T-helper 22 cell (primary cell): Measurements from ENCODE around the gene FRAS1.
"Not testable (repeated sequence)": the region's sequence is repeated elsewhere in the genome, so short reads cannot be mapped to it uniquely, and the experiment has no call there.

Experiments used
- DNase-seq: peaks from one replicate; pipeline ENCODE4 v3.0.0-alpha.2; 2020; ENCODE audit warnings: low read depth

Gene FRAS1

DNA sequence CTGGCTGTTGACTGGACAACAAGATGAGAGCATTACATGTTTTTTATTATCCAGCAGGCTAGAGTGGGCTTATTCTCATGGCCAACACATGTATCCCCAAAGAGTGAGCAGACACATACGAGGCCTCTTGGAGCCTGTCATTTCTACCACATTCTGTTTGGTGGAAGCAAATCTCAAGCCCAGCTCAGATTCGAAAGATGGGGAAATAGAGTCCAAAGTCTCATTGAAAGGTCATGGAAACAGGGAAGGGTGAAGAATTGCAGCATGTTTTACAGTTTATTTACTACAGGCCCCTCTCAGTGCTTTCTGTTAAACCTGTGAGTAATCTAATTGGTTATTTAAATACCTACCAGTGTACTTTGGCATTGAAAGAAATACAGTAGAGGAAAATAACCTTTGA, 108.6 kb downstream of the FRAS1 start:
- no peak for DNase-seq

- DNase-seq = no peak
These were observed 109.5 kb downstream of the FRAS1 start for GRCh38 chr4:78166622-78167021.

GRCh38 chr4:78167510-78167909, 110.4 kb downstream of the FRAS1 start:
- no peak for DNase-seq

DNA sequence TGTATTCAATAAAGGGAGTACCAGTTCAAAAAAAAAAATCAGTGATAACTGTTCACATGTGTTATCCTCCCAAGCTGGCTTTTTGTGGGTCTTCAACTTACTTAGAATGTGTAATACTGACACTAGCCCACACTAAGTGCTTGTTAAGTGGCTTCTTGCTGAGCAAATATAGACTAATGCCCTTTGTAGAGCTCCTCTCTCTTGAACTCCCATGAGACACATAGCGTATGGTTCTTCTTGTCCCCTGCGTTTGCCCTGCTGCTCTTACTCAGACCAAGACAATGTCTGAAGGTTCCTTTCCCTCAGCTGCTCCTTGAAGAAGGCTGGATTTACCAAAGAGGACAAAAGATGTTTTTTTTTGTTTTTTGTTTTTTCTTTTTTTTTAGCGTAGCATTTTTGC, 110.9 kb downstream of the FRAS1 start:
- no peak for DNase-seq

- no peak for DNase-seq
These were observed 112.6 kb downstream of the FRAS1 start for GRCh38 chr4:78169728-78170127.

DNA sequence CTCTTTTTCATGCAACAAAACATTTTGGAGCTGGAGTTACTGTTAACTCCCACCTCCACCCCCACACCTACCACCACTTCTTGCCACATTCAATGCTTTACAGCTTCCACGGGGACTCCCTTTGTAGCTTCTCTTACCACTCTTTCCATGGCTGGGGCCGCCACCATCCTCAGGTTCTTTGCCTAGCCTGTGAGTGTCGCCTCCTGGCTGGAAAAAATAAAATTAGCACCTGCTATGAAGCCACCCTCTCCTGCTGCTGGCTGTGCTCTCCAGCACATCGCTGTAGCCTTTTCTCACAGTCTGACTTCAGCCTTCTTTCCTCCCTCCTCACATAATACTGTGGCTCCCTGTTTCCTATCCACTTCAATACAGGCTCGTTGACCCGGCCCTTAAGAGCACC, 114.4 kb downstream of the FRAS1 start:
- no peak for DNase-seq

GRCh38 chr4:78174891-78175290, 117.8 kb downstream of the FRAS1 start:
- DNase-seq = no peak

DNA sequence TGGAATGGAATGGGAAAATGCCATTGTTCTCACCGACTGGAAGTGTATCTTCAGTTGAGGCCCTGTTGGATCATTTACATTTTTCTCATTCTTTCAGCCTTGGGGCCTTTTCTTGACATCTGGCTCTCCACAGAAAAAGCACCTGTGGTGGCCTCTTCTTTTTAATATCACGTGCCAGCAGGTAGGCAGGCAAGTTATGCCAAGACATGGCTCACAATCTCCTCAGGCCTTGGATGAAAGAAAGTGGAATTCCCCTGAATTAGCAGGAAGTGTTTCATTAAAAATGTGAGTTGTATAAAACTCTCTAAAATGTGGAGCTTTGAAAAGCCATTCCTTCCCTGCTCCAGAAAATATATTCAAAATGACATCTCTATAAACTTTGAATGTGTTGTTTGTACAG, 122.1 kb downstream of the FRAS1 start:
- no peak for DNase-seq

- DNase-seq = not testable (repeated sequence)
These were observed 124.6 kb downstream of the FRAS1 start for GRCh38 chr4:78181681-78182234.

DNA sequence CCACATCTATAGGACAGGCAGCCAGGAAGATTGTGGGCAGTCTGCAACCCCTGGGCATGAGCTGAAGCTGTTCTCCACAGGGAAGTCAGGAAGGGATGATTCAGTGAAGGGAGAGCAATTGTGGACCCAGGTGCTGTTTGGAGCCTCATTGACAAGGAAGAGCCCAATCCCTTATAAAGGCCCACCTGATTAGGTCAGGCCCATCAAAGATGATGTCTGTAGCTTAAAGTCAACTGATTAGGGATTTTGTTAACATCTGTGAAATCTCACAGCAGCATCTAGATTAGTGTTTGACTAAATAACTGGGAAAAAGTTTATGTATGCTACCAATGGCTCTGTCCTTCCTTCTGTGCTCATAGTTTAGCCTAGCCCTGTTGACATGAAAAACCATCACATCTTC, 127.5 kb downstream of the FRAS1 start:
- no peak for DNase-seq

- no peak for DNase-seq
These were observed 128.0 kb downstream of the FRAS1 start for GRCh38 chr4:78185117-78185516.

- DNase-seq = no peak
These were observed 129.7 kb downstream of the FRAS1 start for GRCh38 chr4:78186597-78187543.

DNA sequence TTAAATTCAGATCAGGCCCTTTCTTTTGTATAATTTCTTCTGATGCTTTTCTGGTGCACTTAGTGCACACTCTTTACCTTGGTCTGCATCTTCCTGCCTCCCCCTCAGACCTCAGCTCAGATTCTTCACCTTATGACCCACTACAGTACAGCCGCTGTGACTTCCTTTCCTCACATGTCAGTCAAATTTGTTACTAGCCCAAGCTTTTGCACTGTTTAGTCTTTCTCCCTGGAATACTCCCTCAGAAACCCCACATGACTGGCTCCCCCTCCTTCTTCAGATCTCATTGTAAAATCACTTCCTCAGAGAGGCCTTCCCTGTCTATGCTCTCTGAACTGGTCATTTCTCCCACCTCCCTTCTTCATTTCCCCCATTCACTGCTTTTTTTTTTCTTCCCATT, 132.9 kb downstream of the FRAS1 start:
- DNase-seq = no peak

DNA sequence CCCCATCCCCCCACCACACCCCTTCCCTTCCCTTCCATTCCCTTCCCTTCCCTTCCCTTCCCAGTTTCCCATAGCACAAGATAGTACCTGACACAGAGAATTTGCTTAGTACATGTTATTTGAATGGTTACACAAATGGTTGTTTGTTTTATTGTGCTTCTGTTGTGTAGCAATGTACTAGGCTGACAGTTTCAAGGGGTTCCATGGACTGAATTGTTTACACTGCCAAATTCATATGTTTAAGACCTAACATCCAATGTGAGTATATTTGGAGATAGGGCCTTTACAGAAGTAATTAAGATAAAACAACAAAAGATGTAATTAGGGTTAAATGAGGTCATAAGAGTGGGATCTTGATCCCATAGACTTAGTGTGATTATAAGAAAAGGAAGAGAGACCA, 133.5 kb downstream of the FRAS1 start:
- no peak for DNase-seq

DNA sequence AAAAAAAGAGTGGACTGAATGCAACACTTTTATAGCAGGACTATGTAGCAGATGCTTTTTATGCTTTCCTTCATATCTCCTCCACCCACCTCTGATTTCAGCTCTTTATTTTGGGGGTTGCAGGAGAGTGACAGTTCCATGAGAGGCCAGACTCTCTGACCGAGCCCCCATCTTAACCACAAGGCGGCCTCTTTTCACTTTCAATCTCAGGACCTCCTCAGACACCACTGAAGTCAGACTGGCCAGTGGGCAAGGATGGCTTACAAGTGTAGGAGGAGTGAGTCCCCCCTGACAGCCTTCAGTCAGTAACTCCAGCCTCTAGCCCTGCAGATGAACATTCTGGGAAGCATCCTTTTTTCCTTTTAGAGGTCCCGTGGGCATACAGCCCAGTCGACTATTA, 140.8 kb downstream of the FRAS1 start:
- no peak for DNase-seq

- no peak for DNase-seq
These were observed 142.9 kb downstream of the FRAS1 start for GRCh38 chr4:78199984-78200383.

DNA sequence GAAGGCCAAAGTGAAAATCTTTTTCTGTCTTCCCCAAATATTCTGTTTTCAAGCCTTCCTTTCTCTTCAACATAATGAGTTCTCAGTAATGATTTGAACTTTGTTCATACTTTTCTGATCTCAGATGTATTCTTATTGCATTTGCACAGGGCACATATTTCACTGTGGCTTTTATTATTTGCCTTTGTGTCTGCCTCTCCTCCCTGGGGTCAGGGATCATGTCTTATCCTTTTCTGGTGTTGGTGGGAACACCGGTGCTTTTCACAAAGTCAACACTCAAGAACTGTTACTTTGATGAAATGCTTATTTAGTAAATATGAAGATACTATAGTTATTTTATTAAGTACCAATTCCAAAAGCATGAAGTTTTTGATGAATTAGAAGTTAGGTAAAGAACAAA, 143.8 kb downstream of the FRAS1 start:
- no peak for DNase-seq

DNA sequence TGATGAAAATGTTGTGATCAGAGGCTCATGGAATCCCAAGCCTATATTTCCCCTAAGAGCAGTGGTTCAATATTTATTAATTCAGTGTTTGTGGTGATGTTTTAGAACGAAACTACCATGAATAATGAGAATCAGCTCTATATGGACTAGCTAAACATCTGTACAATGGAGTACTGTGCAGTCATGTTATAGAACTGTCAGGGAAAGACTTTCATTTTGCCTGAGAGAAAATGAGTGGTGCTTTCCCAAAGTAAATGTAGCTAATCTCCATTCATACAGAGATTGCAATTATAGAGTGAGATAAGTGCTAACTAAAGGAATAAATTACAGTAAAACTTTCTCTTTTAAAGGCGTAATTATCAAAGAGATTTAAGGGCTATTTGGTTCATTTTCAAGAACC, 147.1 kb downstream of the FRAS1 start:
- DNase-seq = no peak

DNA sequence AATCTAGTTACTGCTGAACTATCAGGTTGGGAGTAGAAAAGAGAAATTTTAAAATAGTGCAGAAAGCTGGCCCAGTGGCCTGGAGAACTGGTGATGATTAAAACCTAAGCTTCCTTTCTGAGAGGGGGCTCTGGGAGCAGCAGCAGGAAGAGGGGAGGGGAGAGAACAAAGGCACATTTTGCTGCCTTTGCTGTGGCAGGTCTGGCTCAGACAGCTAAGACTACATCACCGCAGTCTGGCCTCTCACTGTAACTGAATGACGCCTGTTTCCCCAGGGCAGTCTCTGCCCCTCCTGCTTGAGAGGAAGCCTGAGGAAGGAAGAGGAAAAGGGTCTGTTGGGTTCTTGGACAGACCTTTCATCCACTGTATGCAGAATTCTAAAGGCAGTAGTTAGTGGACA, 148.5 kb downstream of the FRAS1 start:
- DNase-seq = no peak

DNA sequence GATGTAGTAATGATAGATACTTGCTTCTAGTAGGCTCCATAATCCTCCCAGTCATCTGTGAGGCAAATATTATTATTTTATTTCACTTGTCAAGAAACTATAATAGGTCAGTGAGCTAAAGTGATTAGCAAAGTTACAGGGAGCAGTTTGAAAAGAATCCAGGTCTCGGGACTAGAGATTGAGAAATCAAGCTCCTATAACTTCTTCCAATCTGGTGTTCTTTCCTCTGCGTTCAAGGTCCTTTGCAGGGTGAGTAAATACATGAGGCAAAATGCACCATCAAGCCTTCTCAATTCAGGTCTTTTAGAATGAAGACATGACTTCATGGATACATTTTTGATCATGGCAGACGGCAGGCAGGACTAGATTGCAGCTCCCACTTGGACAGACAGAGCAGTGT, 150.4 kb downstream of the FRAS1 start:
- DNase-seq = no peak

- DNase-seq = no peak
These were observed 150.8 kb downstream of the FRAS1 start for GRCh38 chr4:78207951-78208350.

GRCh38 chr4:78208896-78209295, 151.8 kb downstream of the FRAS1 start:
- DNase-seq = not testable (repeated sequence)

- no peak for DNase-seq
These were observed 153.7 kb downstream of the FRAS1 start for GRCh38 chr4:78210694-78211410.
